Kidney tubule cell (primary cell): ENCODE results near the gene PTPN4.
A peak's percentile ranks its signal among the peaks of the same experiment; 100 is the strongest.
"Not testable (repeated sequence)": the region's sequence is repeated elsewhere in the genome, so short reads cannot be mapped to it uniquely, and the experiment has no call there.

Source experiments
- DNase-seq: peaks from one replicate; pipeline ENCODE4 v3.0.0-alpha.2; 2018; ENCODE audit warnings: low spot score

The PTPN4 gene

DNA sequence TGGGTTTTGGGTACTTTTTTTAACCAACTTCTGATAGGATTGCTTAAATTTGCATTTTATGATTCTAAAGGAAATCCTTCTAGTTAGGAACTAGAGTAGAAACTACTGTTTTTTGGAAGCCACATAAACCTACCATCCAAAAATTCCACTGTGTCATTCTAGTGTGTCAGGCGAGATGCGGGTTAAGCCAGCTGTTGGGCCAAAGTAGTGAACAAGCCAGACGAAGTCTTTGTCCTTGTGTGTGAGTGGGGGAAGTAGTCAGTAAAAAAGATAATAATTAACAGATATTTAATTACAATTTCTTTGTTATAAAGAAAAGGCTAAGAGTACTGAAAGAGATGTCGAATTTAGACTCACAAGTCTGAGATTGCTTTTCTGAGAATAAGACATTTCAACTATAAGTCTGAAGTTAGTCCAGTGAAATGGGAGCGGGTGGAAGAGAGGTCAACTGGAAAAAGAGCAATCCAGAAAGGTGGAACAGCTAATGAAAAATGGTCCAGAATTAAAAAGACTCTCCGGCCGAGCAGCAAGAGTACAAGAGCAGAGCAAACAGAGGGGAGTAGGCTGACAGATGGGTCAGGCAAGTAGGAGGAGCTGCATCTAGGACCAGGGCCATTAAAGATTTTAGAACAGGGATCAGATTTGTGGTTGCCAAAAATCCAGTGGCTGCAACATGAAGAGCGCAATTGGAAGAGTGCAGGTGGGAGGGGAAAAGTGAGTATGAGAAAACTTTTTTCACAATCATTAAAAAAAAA, 254.7 kb downstream of the PTPN4 start:
- DNase-seq = peak; percentile 63

DNA sequence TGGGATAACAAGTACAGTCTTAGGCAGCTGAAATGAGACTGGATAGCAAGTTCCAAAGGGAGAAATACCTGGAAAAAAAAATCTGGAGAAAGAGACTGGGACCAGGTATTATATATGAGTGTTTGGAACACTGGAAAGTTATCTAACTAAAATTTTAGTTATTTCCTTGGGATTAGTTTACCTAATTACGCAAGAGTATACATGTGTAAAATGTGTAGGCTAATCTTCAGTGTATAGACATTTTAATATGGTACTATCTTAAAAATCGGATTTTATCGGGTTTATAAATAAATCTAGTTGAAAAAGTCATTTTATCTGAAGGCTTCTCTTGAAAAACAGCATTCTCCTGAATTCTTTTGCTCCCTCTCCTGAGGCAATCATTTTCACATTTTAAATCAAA, 257.1 kb downstream of the PTPN4 start:
- no peak for DNase-seq

DNA sequence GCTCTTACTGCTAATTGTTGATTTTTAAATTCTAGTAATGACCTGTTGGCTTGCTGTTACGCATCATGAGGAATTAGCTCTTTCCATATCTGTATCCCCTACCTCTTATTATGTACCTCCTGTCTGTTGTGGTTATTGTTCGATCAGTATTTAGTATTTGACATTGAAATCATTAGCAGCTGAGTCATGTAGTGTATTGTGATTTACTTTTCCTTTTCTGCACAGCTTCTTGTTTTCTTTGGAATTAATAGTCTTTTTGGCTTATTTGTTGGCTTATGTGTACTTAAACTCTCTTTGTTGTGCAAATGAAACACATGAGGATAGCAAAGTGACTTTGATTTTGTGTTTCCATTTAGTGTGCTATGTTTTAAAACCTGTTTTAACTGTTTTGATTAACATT, 257.5 kb downstream of the PTPN4 start:
- no peak for DNase-seq

DNA sequence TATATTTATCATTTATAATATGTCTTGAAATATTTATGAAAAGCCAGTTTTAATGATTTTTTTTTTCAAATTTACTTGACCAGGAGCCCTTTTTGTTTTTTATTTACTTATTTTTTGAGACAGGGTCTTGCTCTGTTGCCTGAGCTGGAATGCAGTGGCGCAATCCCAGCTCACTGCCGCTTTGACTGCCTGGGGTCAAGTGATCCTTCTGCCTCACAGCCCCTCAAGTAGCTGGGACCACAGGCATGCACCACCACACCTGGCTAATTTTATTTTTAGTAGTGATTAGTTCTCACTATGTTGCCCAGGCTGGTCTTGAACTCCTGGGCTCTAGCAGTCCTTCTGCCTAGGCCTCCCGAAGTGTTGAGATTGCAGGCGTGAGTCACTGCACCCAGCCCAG, 258.8 kb downstream of the PTPN4 start:
- DNase-seq = no peak

DNA sequence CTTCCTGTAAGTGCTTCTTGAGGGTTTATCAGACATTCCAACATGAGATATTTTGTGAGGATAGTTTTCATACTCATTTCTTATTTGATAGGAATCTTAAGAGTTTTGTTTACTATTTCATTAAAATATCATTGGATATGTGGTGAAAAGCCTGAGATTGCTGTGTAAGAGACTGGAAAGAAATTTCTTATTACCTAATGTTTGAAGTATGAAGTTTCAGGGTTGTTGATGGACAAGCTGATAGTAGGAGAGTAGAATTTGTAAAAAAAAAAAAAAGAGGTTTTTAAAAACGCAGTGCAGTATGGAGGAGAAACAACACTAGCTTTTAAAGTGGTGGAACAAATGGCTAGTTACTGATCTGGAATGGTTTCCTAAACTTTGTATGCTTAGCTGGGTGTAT, 260.8 kb downstream of the PTPN4 start:
- no peak for DNase-seq

DNA sequence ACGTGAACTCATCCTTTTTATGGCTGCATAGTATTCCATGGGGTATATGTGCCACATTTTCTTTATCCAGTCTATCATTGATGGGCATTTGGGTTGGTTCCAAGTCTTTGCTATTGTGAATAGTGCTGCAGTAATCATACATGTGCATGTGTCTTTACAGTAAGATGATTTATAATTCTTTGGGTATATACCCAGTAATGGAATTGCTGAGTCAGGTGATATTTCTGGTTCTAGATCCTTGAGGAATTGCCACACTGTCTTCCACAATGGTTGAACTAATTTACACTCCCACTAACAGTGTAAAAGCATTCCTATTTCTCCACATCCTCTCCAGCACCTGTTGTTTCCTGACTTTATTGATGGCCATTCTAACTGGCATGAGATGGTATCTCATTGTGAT, 262.8 kb downstream of the PTPN4 start:
- DNase-seq = not testable (repeated sequence)

DNA sequence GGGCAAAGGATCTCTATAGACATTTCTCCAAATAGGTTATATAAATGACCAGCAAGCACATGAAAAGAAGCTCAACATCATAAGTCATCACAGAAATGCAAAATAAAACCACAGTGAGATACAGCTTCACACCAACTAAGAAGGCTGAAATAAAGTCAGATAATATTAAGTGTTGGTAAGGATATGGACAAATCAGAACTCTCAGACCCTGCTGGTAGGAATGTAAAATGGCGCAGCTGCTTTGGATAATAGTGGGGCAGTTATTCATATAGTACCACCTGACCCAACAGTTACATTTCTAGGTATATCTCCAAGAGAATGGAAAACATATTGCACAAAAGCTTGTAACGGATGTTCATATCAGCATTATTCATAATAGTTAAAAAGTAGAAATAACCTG, 267.2 kb downstream of the PTPN4 start:
- no peak for DNase-seq

DNA sequence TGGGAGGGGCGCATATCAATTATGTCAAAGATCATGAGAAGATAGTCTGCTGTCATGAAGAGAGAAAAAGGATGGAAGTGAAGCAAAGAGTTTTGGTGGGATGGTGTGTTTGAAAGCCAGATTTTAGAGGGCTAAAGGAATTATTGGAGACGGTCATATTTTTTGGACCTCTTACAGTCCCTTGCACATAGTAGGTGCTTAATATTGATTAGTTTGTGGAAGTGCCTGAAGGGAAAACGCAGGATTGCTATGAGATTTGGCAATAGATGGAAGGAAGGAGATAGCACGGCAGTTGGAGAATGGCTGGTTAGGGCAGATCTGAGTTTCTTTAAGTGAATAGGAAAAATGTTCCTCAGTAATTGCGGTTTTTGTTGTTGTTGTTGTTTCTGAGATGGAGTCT, 269.1 kb downstream of the PTPN4 start:
- DNase-seq = no peak

DNA sequence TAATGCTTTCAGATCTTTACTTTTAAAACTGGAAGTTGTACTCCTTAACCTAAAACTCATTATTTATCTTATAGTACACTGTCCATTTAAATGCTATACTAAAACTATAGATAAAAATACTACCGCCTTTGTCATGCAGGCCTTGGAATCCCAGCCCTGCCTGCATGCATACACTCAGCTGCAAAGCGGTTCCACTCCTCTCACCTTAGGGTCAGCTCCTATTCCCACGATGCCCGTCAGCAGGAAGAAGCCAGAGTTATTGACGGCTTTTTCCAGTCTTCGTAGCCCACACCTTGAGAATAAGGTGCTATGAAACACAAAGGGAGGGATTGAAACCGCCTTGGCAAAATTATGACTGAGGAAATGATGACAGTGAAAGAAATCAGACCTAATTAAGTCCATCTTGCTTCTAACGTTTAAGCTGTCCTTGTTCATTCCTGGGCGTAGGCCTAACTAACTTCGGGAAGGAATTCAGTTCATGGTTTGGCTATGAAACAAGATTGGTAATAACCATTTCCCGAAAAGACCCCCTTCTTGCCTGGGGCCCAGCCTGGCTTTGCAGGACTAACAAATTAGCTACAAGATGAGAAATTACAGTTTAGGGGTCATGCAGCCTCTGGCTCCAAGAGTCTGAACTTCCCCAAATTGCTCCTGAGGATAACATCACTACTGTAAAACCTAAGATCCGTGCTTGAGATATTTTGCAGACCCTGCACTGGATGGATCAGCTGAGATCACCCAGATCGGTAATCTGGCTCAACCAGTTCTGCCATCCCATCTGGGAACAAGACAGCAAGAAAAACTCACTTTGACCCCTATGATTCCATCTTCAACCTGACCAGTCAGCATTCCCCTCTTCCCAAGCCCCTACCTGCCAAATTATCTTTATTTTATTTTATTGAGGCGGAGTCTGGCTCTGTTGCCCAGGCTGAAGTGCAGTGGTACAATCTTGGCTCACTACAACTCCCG, 270.2 kb downstream of the PTPN4 start:
- no peak for DNase-seq

DNA sequence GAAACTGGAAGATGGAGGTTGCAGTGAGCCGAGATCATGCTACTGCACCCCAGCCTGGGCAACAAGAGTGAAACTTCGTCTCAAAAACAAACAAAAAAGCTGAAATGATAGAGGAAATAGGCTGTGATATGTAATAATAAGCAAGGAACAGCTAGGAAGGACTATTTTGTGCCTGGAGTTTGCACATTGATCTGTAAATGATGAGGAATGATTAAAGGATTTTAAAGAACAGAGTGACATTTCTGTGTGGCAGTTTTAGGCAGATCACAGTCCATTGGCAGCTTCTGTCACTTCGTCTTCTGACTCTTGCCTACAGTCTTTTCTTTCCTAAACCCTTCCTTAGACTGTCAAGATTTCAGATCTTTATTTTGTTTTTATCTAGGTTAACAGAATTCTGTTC, 272.6 kb downstream of the PTPN4 start:
- no peak for DNase-seq
